K562 (cell line): ENCODE measurements around the gene FCRL6. TPM values are rescaled to one million over a fixed set of nuclear protein-coding genes. Genes with fewer than 3 reads are reported as not detected.

Experiments used
- BRD4 ChIP-seq: fragments of 200-600 bp; sonication (generic); IDR thresholded peaks from 2 replicates; pipeline ENCODE4 v1.6.1; 2017; ENCODE audit warnings: inconsistent platforms
- CBX5 ChIP-seq: IDR thresholded peaks from 2 replicates; pipeline ENCODE4 v1.6.1; 2014; ENCODE audit warnings: low read depth, borderline replicate concordance
- CTCF ChIP-seq, 3 experiments: IDR thresholded peaks in 2 of 3; conservative IDR thresholded peaks in 1 of 3; 2 replicates each; pipeline ENCODE4 v1.5.1; 2011 to 2012; ENCODE audit warnings: low read length in 3 of 3, mild to moderate bottlenecking in 3 of 3, control low read depth in 2 of 3, improper control_type of control experiment in 1 of 3, inconsistent platforms in 1 of 3, low read depth in 1 of 3, mixed read lengths in 1 of 3, moderate library complexity in 1 of 3; ENCODE audit not compliant: insufficient read depth in 2 of 3
- DEAF1 ChIP-seq: fragments of 450-650 bp; formaldehyde crosslinking; IDR thresholded peaks from 2 replicates; pipeline ENCODE4 v1.4.0; 2020; ENCODE audit warnings: mild to moderate bottlenecking, moderate library complexity
- NFATC3 ChIP-seq: fragments of 450-650 bp; IDR thresholded peaks from 2 replicates; pipeline ENCODE4 v1.6.1; 2017; ENCODE audit warnings: mild to moderate bottlenecking
- RAD21 ChIP-seq, 2 experiments: fragments of 250-450 bp in 1 of 2; fragments of 450-650 bp in 1 of 2; sonication (Bioruptor Pico) in 1 of 2; formaldehyde crosslinking in 1 of 2; IDR thresholded peaks in 1 of 2; conservative IDR thresholded peaks in 1 of 2; 2 replicates each; pipeline versions ENCODE4 v1.4.0 to v1.8.0; 2020 to 2022; ENCODE audit warnings: mild to moderate bottlenecking in 2 of 2, moderate library complexity in 1 of 2
- RBFOX2 ChIP-seq: fragments of 200-400 bp; formaldehyde crosslinking; IDR thresholded peaks from 2 replicates; pipeline ENCODE4 v1.6.1; 2017; ENCODE audit warnings: low read depth, mild to moderate bottlenecking, low read length, moderate library complexity
- REST ChIP-seq, 2 experiments: fragments of 450-650 bp; formaldehyde crosslinking in 1 of 2; IDR thresholded peaks; 2 replicates each; pipeline versions ENCODE4 v1.4.0 to v1.6.1; 2014 to 2020; ENCODE audit warnings: mild to moderate bottlenecking in 2 of 2, borderline replicate concordance in 1 of 2, low read depth in 1 of 2
- ZBTB34 ChIP-seq: fragments of 250-450 bp; sonication (Bioruptor Pico); IDR thresholded peaks from 2 replicates; pipeline ENCODE4 v1.8.0; 2021; ENCODE audit warnings: mild to moderate bottlenecking, moderate library complexity
- polyA plus RNA-seq, 8 experiments: library from polyadenylated mRNA; depleted of rRNA in 4 of 8; stranded (reverse) in 5 of 8; unstranded in 3 of 8; fragments of >200 nt; fragmentation: Nextera tagmentation in 2 of 8; fragmentation: Illumina TruSeq in 1 of 8; extraction: Ambion mirVana in 2 of 8; extraction: Trizol in 1 of 8; gene quantifications; 2 replicates each; pipeline versions ENCODE4 v1.2.1 to v1.2.3, GENCODE V29; 2011 to 2014; ENCODE audit warnings: inconsistent platforms in 1 of 8, missing spikeins in 1 of 8
- total RNA-seq, 7 experiments: library from RNA; depleted of rRNA in 6 of 7; stranded (reverse); fragments of >200 nt in 6 of 7; fragmentation: Illumina TruSeq in 2 of 7; extraction: Trizol in 2 of 7; gene quantifications; 2 replicates each; pipeline versions ENCODE4 v1.2.1 to v1.2.3, GENCODE V29; 2011 to 2021; ENCODE audit warnings: low replicate concordance in 1 of 7

FCRL6 gene
- total and polyA plus RNA-seq, 9 of the 15 experiments (the other 6 are each of a cell fraction or from before 2014, with no cell fraction given): not detected

- TF ChIP-seq CTCF (IDR thresholded peaks at IDR 0.05 in 2 of 3, conservative IDR thresholded peaks at IDR 0.05 in 1 of 3; ENCODE audit: insufficient read depth in 2 of 3, low read depth in 1 of 3, low read length in 3 of 3): peak; percentile 30 to 59 (median 48); a peak in 5 of 6 replicates
- TF ChIP-seq ZBTB34 (CRISPR knock-in tag): no peak
- TF ChIP-seq REST (IDR thresholded peaks at IDR 0.05; ENCODE audit: borderline replicate concordance): peak; percentile 51
- TF ChIP-seq REST (CRISPR knock-in tag; IDR thresholded peaks at IDR 0.05; ENCODE audit: low read depth): no peak
- TF ChIP-seq CBX5: no peak
- TF ChIP-seq RBFOX2: no peak
- no peak for TF ChIP-seq BRD4
- TF ChIP-seq NFATC3: no peak
- 0 out of 2 replicates have a peak, but pooled peaks have one; percentile 10 for TF ChIP-seq DEAF1 (CRISPR knock-in tag)
- TF ChIP-seq RAD21 (CRISPR knock-in tag; conservative IDR thresholded peaks at IDR 0.05 in 1 of 2, IDR thresholded peaks at IDR 0.05 in 1 of 2): peak; percentile 48 to 66
- TF ChIP-seq, all 486 proteins: peak for 6
These were observed 33.8 kb downstream of the FCRL6 start (continued) for GRCh38 chr1:159835862-159836525.
